SIG-M5 treated with dmso at 0.1 percent for 504 hours (cell line): ENCODE results near the gene PYGB.
"Not testable (repeated sequence)": the region's sequence is repeated elsewhere in the genome, so short reads cannot be mapped to it uniquely, and the experiment has no call there.

Experiments
- DNase-seq: peaks from one replicate; lab custom pipeline; 2025; ENCODE audit not compliant: unreplicated experiment; lab: John Stamatoyannopoulos, UW

The PYGB gene

DNA sequence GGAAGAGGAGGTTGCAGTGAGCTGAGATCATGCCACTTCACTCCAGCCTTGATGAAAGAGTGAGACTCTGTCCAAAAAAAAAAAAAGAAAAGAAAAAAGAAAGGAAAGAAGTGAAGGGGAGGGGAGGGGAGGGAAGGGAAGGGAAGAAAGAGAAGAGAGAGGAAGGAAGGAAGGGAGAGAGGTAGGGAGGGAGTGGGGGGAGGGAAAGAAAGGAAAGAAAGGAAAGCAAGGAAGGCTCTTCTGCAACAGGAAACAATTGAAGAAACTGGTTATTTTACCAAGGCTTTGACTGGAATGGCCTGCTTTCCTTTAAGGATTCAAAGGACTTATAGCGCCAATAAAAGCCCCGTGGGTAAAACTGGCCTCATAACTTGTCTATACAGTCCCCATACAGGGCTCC is 78.1 kb downstream of the PYGB start:
- no peak for DNase-seq

DNA sequence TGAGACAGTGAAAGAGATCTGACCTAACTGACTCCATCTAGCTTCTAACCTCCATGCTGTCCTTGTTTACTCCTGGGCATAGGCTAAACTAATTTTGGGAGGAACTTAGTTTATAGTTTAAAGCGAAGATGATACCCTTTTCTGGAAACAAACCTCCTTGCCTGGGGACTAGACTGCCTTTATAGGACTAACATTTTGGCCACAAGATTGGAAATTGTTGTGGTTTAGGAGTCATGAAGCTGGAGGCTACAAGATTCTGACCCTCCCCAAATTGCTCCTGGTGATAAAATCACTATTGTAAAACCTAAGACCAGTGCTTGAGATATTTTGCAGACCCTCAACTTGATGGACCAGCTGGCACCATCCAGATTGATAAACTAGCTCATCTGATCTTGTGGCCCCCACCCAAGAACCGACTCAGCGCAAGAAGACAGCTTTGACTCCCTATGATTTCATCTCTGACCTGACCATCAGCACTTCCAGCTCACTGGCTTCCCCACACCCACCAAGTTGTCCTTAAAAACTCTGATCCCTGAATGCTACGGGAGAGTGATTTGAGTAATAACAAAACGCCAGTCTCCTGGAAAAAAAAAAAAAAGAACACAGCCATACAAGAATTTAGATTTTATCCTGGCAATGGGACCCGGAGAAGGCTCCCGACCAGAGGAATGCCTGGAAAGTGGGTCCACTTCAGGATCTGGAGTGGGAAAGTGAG is 79.8 kb downstream of the PYGB start:
- no peak for DNase-seq

DNA sequence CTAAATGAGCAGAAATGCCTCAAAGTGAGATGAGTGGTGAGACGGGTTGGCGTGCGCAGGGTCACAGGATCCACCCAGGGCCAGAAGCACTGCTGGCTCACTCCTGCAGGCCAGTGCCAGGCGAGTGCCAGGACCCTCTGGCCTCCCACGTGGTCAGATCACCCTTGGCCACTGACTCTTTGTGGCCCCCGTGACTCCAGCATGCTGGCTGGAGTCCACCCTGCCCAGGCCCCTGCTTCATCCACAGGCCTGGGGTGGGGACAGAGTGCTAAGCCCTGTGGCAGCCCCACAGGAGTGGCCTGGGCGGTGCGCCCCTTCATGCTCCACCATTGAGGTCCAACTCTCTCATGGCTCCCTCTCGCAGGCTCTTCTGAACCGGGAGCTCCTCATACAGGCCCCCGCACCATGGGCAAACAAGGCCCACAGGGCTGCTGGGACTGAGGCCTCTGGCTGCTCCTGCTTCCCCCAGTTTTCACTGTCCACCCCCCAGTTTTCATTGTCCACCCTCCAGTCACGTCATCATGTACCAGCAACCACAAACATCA is 81.1 kb downstream of the PYGB start:
- no peak for DNase-seq

DNA sequence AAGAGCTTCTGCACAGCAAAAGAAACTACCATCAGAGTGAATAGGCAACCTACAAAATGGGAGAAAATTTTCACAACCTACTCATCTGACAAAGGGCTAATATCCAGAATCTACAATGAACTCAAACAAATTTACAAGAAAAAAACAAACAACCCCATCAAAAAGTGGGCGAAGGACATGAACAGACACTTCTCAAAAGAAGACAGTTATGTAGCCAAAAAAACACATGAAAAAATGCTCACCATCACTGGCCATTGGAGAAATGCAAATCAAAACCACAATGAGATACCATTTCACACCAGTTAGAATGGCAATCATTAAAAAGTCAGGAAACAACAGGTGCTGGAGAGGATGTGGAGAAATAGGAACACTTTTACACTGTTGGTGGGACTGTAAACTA is 87.1 kb downstream of the PYGB start:
- not testable (repeated sequence) for DNase-seq

DNA sequence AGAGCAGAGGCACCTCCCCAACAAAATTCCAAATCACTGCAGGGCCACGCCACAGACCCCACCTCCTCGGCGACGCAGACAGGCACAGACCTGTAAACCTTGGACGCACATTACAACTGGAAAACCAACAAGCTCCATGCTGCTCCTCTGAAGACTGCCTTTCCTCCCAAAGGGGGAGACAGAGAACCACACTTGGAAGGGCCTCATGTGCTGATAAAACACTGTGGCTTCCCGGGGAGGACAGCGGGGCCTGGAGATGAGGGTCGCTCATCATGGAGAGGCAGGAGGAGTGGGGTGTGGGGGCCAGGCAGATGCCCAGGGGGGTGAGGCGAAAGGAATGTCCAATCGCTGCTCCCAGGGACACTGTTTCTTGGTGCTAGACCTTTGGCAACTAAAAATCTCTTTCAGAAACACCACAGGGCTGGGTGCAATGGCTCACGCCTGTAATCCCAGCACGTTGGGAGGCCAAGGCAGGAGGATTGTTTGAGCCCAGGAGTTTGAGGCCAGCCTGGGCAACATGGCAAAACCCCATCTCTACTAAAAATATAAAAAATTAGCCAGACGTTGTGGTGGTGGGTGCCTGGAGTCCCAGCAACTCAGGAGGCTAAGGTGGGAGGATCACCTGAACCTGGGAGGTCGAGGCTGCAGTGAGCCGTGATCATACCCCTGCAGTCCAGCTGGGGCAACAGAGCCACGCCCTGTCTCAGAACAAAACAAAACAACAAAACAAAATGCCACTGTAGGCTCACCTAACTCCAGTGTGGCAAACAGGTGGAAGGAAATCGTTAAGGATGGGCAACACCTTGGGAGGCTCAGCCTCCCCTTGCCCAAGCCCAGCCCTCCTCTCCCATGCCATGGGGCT is 88.9 kb downstream of the PYGB start:
- DNase-seq, result no peak

DNA sequence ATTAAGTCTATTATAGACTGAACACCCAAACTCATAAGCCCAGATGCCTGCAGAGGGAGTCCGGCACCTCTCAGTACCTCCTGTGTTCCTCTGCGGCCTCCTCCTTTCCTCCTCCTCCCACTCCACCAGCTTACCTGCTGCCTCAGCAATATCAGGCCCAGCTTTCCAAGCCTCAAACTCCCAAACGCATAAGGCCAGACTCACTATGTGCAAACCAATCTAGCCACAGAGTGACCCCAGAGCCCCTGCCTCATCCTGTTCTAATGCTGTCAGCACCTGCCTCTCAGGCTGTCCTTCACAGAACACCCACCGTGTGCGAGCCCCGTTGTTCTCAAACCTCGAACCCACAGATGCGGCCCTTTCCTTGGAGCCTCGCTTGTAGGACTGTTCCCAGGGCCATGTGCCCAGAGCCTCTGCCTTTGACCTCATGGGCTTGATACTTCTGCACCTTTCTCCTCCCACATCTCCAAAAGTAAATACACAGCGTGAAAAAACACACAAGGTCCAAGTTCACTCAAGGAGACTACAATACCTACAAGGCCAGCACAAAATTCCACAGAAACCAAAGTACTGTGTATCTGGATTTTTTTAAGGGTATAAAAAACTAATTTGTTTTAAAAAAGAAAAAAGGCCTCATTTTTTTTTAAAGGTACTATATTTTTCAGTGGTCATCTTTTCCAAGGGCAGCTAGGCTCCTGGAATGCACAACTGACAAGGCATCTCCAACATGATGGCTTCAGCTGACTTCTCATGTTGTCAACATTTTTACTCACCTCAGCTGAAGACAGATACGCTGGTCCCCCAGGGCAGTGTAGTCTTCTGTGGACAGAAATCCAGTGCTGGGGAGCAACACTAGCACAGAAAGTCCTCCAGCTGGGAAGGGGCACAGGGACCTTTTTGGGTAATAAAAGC is 90.5 kb downstream of the PYGB start:
- no peak for DNase-seq

DNA sequence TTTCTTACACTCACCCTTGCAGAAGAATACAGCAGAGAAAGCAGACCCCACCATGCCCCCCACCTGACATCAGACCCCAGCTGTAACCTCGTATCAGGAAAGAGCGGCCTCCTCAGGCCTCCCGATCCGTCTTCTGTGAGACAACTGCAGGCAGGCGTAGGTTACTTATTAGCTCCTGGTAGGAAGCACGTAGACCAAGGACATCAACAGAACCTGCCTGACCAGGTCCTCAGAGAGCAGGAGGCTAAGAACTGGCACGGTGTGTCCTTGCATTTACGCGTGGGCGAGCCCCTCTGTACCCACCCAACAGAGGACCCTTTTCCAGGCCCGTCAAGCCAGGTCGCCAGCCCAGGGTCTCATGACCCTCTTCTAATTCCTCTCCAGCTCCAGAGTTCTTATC is 91.7 kb downstream of the PYGB start:
- no peak for DNase-seq

DNA sequence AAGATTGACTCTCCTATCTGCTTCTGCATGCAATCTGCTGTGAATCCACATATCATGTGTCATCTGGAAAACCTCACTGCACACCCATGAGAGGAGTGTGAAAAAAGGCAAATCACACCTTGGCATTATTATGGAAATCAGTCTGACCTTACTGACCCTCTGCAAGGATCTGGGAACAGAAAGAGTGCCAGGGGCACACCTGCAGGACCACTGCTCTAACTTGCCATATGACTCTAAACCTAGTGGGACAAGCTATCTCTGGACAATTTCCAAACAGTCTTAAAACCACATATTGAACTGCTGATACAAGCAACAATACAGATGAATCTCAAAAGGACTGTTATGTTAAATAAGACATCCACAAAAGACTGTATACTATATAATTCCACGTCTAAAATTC is 92.5 kb downstream of the PYGB start:
- no peak for DNase-seq

DNA sequence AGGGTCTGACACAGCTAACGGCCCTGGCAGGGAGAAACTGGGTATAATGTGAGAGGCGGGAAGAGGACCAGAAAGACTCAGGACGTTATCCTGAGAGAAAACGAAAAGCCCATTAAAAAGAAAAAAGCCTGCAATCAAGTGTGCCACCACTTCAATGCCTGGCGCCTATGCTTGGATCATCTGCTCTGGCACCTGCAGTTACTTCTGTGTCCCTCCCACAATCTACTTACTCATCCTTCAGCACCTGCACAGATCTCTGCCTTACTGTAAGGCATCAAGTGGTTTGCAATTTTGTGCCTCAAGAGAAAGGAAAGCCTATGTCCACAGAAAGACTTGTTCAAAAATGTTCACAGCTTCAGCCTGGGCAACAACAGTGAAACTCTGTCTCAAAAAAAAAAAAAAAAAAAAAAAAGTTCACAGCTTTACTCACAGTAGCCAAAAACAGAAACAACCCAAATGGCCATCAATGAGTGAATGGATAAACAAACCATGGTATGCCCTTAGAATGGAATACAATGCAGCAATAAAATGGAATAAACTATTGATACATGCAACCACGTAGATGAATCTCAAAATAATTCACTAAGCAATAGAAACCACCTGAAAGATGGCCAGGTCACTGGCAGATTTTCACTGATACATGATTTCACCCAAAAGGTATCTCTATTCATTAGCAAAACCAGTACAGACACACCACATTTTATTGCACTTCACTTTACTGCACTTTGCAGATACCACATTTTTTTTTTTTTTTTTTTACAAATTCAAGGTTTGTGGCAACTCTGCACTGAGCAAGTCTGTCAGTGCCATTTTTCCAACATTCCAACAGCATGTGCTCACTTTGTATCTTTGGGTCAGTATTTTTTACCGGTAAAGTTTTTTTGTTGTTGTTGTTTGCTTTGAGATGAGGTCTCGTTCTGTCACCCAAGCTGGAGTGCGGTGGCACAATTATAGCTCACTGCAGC is 94.1 kb downstream of the PYGB start:
- no peak for DNase-seq

DNA sequence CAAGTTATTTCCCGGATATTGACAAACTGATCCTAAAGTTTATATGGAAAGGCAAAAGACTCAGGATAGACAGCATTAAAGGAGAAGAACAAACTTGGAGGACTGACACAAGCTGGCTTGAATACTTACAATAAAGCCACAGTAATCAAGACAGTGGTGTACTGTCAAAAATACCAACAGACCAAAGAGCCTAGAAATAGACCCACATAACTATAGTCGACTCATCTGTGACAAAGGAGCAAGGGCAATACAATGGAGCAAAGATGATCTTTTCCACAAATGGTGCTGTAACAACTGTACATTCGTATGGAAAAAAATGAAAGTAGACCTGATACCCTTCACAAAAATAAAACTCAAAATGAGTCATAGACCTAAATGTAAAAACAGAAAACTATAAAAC is 96.7 kb downstream of the PYGB start:
- DNase-seq, result no peak

DNA sequence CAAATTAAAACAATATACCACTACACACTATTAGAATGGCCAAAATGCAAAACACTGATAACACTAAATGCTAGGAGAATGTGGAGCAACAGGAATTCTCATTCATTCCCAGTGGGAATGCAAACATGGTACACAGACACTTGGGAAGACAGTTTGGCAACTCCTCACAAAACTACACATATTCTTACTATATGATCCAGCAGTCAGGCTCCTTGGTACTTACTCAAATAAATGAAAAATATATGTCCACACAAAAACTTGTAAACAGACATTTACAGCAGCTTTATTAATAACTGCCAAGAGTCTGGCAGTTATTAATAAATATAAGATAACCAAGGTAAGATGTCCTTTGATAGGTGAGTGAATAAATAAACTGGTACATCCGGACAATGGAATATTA is 97.8 kb downstream of the PYGB start:
- DNase-seq, result no peak

DNA sequence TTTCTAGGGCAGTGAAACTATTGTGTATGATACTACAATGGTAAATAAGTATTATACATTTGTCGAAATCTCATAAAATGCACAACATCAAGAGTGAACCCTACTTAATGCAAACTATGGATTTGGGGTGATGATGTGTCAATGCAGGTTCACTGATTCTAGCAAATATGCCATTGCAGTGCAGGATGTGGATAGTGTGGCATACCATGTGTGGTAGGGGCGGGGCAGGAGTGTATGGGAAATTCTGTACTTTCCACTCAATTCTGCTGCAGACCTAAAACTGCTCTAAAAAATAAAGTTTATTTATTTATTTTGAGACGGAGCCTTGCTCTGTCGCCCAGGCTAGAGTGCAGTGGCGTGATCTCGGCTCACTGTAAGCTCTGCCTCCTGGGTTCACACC is 98.5 kb downstream of the PYGB start:
- no peak for DNase-seq
